Liver (tissue), 9 donors: Measurements from ENCODE around the gene SCD5. TPM values are rescaled to one million over a fixed set of nuclear protein-coding genes. Genes with fewer than 3 reads are reported as not detected.

Source experiments
- DNase-seq: peaks from one replicate; pipeline ENCODE4 v3.0.0-alpha.2; 2017; ENCODE audit warnings: low spot score
- H3K27ac ChIP-seq, 2 donors: one replicate each; pipeline ENCODE4 v1.7.0; 2013; ENCODE audit warnings: inconsistent platforms in 2 of 2, low read length in 2 of 2, control low read depth in 1 of 2, low read depth in 1 of 2, mild to moderate bottlenecking in 1 of 2
- H3K27me3 ChIP-seq, 4 donors: one replicate each; pipeline versions ENCODE4 v1.6.1 to v1.7.0; 2013; ENCODE audit warnings: low read length in 3 of 4, inconsistent platforms in 1 of 4, mild to moderate bottlenecking in 1 of 4, moderate library complexity in 1 of 4; ENCODE audit not compliant: control insufficient read depth in 4 of 4, insufficient read depth in 4 of 4
- H3K36me3 ChIP-seq, 4 donors: one replicate each; pipeline versions ENCODE4 v1.6.1 to v1.7.0; 2013; ENCODE audit warnings: low read length in 3 of 4, mild to moderate bottlenecking in 3 of 4, low read depth in 1 of 4, moderate library complexity in 1 of 4; ENCODE audit not compliant: control insufficient read depth in 4 of 4, insufficient read depth in 3 of 4
- H3K4me1 ChIP-seq, 4 donors: one replicate each; pipeline versions ENCODE4 v1.6.1 to v1.7.0; 2013; ENCODE audit warnings: low read length in 3 of 4, mild to moderate bottlenecking in 3 of 4, moderate library complexity in 1 of 4; ENCODE audit not compliant: control insufficient read depth in 4 of 4, insufficient read depth in 4 of 4
- H3K4me3 ChIP-seq, 3 donors: one replicate each; pipeline versions ENCODE4 v1.6.1 to v1.7.0; 2013; ENCODE audit warnings: low read length in 3 of 3, control low read depth in 1 of 3, low read depth in 1 of 3, mild to moderate bottlenecking in 1 of 3
- H3K9ac ChIP-seq, 2 donors: one replicate each; pipeline ENCODE4 v1.7.0; 2013; ENCODE audit warnings: low read length in 2 of 2, mild to moderate bottlenecking in 2 of 2, moderate library complexity in 2 of 2, control low read depth in 1 of 2, low read depth in 1 of 2
- H3K9me3 ChIP-seq, 4 donors: one replicate each; pipeline versions ENCODE4 v1.6.1 to v1.7.0; 2013; ENCODE audit warnings: low read length in 3 of 4; ENCODE audit not compliant: control insufficient read depth in 4 of 4
- ATF3 ChIP-seq: IDR thresholded peaks from 2 replicates; pipeline ENCODE4 v1.6.1; 2016; ENCODE audit warnings: antibody characterized with exemption
- CTCF ChIP-seq: fragments of 150-350 bp; IDR thresholded peaks from 2 replicates; pipeline ENCODE4 v1.5.1; 2017; ENCODE audit warnings: improper control_type of control experiment, low read depth, low read length; ENCODE audit not compliant: missing input control
- EGR1 ChIP-seq, 2 donors: IDR thresholded peaks; 2 replicates each; pipeline ENCODE4 v1.6.1; 2016 to 2018; ENCODE audit warnings: antibody characterized with exemption in 2 of 2, low read depth in 2 of 2
- FOXA1 ChIP-seq: IDR thresholded peaks from 2 replicates; pipeline ENCODE4 v1.6.1; 2016; ENCODE audit warnings: antibody characterized with exemption
- FOXA2 ChIP-seq: IDR thresholded peaks from 2 replicates; pipeline ENCODE4 v1.6.1; 2016; ENCODE audit warnings: antibody characterized with exemption
- GABPA ChIP-seq, 2 donors: IDR thresholded peaks in 1 of 2; conservative IDR thresholded peaks in 1 of 2; 2 replicates each; pipeline ENCODE4 v1.6.1; 2016; ENCODE audit warnings: antibody characterized with exemption in 2 of 2, mild to moderate bottlenecking in 1 of 2, moderate library complexity in 1 of 2
- HNF4A ChIP-seq, 2 donors: conservative IDR thresholded peaks; 2 replicates each; pipeline ENCODE4 v1.6.1; 2016; ENCODE audit warnings: antibody characterized with exemption in 2 of 2, mild to moderate bottlenecking in 2 of 2
- JUND ChIP-seq, 2 donors: IDR thresholded peaks; 2 replicates each; pipeline ENCODE4 v1.6.1; 2016; ENCODE audit warnings: antibody characterized with exemption in 2 of 2
- MAX ChIP-seq: IDR thresholded peaks from 2 replicates; pipeline ENCODE4 v1.6.1; 2016; ENCODE audit warnings: antibody characterized with exemption
- NR2F2 ChIP-seq: IDR thresholded peaks from 2 replicates; pipeline ENCODE4 v1.6.1; 2016; ENCODE audit warnings: antibody characterized with exemption
- RAD21 ChIP-seq, 2 donors: IDR thresholded peaks; 2 replicates each; pipeline ENCODE4 v1.6.1; 2016; ENCODE audit warnings: antibody characterized with exemption in 2 of 2, mild to moderate bottlenecking in 2 of 2
- REST ChIP-seq: IDR thresholded peaks from 2 replicates; pipeline ENCODE4 v1.6.1; 2016; ENCODE audit warnings: antibody characterized with exemption, mild to moderate bottlenecking
- RXRA ChIP-seq, 2 donors: IDR thresholded peaks; 2 replicates each; pipeline ENCODE4 v1.6.1; 2017 to 2018; ENCODE audit warnings: antibody characterized with exemption in 2 of 2, mild to moderate bottlenecking in 1 of 2
- SP1 ChIP-seq: IDR thresholded peaks from 2 replicates; pipeline ENCODE4 v1.6.1; 2018; ENCODE audit warnings: antibody characterized with exemption, mild to moderate bottlenecking
- TAF1 ChIP-seq: conservative IDR thresholded peaks from 2 replicates; pipeline ENCODE4 v1.6.1; 2016; ENCODE audit warnings: antibody characterized with exemption, mild to moderate bottlenecking
- YY1 ChIP-seq: IDR thresholded peaks from 2 replicates; pipeline ENCODE4 v1.6.1; 2016; ENCODE audit warnings: antibody characterized with exemption, mild to moderate bottlenecking
- ZBTB33 ChIP-seq: IDR thresholded peaks from 2 replicates; pipeline ENCODE4 v1.6.1; 2016; ENCODE audit warnings: antibody characterized with exemption
- WGBS: extraction: QIAGEN DNeasy Blood & Tissue Kit; methylation state at CpG from one replicate; pipeline ENCODE4 v1.1.7; 2013; 5-methylcytosine and 5-hydroxymethylcytosine counted together
- polyA plus RNA-seq, 2 donors: library from polyadenylated mRNA; stranded (reverse) in 1 of 2; unstranded in 1 of 2; fragments of 200-250 nt in 1 of 2; fragments of >200 nt in 1 of 2; fragmentation: Nextera tagmentation in 1 of 2; extraction: Ambion mirVana in 1 of 2; gene quantifications; one replicate each; pipeline versions ENCODE4 v1.2.1 to v1.2.3, GENCODE V29; 2013 to 2015
- total RNA-seq, 2 donors: library from RNA; depleted of rRNA; stranded (reverse); fragments of >200 nt; gene quantifications; one replicate each; pipeline ENCODE4 v1.2.3, GENCODE V29; 2014
- donor health status: healthy.
- donor health status: healthy.
- donor health status: healthy.
- donor health status: healthy.
- donor health status: healthy.

SCD5 gene
- total and polyA plus RNA-seq, 4 donors = 0.14 to 1.9 (median 0.57) TPM

- H3K36me3 ChIP-seq = no peaks in the 10 kb centered on the region
- no peaks in the 10 kb centered on the region for H3K4me1 ChIP-seq
- WGBS = 93% methylated on average over 3 of the region's 3 CpGs
- no peak for DNase-seq
- no peaks in the 10 kb centered on the region for H3K27me3 ChIP-seq
- no peak overlapping the region for H3K4me3 ChIP-seq
- H3K9ac ChIP-seq = no peak overlapping the region
- no peaks in the 10 kb centered on the region for H3K9me3 ChIP-seq
- H3K27ac ChIP-seq = no peak overlapping the region
- TF ChIP-seq CTCF = no peak
- no peak for TF ChIP-seq GABPA (IDR thresholded peaks at IDR 0.05 in 1 of 2, conservative IDR thresholded peaks at IDR 0.05 in 1 of 2)
- no peak for TF ChIP-seq EGR1 (IDR thresholded peaks at IDR 0.05; ENCODE audit: low read depth in 2 of 2)
- TF ChIP-seq FOXA1 = no peak
- no peak for TF ChIP-seq SP1
- no peak for TF ChIP-seq FOXA2
- no peak for TF ChIP-seq ZBTB33
- TF ChIP-seq ATF3 = no peak
- TF ChIP-seq YY1 = no peak
- TF ChIP-seq RXRA (IDR thresholded peaks at IDR 0.05) = no peak
- TF ChIP-seq RAD21 (IDR thresholded peaks at IDR 0.05) = no peak
- no peak for TF ChIP-seq NR2F2
- no peak for TF ChIP-seq TAF1
- no peak for TF ChIP-seq JUND (IDR thresholded peaks at IDR 0.05)
- no peak for TF ChIP-seq HNF4A (conservative IDR thresholded peaks at IDR 0.05)
- TF ChIP-seq MAX = no peak
- no peak for TF ChIP-seq REST
These were observed 150.2 kb downstream of the SCD5 start for GRCh38 chr4:82648356-82648755.
